ENCODE data around the gene COG4.

DNA sequence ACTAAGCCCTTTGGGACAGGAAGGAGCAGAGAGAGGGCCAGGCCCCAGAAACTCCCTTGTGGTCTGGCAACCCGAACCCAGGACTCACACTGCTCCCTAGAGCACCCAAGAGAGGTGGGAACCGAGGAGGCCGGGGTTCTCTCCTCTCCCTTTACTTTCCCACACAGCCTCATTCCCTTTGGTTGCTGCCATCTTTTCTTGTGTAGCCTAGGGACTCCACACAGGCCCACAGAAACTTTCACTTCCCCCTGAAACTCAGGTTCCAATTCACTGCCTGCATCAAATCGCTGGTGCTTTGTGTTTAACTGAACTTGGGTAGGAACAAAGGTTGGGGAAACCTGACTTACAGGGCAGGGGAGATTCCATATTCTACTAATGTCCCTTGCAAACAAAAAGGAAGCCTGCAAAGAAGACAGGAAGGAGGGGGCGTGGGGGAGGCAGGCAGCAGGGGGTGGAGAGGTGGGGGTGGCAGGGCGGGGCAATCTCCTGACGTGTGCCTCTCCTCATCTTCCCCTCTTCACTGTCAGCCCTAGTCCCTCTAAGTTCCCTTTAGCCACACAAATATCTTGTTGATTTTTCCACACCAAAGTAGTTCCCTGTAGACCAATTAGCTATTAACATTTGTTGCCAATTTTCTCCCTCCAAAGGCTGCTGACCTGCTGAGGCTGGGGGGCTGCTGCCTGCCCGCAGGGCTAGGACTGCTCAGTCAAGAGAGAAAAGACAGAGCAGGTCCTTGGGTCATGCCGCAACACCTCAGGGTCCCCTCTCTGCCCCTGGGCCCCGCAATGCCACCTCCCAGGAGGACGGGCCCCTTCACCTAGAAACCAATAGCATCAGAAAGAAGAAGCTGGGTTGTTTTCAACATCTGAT lies 92.5 kb downstream of the COG4 start:
- TF ChIP-seq EZH2phosphoT487 (IDR thresholded peaks at IDR 0.05; ENCODE audit: insufficient read depth, low read depth) (no peak), EZH2 (IDR thresholded peaks at IDR 0.05; ENCODE audit: insufficient read depth, poor library complexity, severe bottlenecking) (no peak)

Data from GM23248 (cell line).